HG02840 (cell line): ENCODE results near the gene IP6K1.
"Not testable (repeated sequence)": the region's sequence is repeated elsewhere in the genome, so short reads cannot be mapped to it uniquely, and the experiment has no call there.

Experiments used
- ATAC-seq: cut with Tn5 transposase; IDR thresholded peaks from one replicate; pipeline ENCODE4 v1.9.1; 2021; ENCODE audit warnings: mild to moderate bottlenecking, moderate library complexity, moderate number of reproducible peaks; ENCODE audit not compliant: unreplicated experiment, low FRiP score

IP6K1 gene

DNA sequence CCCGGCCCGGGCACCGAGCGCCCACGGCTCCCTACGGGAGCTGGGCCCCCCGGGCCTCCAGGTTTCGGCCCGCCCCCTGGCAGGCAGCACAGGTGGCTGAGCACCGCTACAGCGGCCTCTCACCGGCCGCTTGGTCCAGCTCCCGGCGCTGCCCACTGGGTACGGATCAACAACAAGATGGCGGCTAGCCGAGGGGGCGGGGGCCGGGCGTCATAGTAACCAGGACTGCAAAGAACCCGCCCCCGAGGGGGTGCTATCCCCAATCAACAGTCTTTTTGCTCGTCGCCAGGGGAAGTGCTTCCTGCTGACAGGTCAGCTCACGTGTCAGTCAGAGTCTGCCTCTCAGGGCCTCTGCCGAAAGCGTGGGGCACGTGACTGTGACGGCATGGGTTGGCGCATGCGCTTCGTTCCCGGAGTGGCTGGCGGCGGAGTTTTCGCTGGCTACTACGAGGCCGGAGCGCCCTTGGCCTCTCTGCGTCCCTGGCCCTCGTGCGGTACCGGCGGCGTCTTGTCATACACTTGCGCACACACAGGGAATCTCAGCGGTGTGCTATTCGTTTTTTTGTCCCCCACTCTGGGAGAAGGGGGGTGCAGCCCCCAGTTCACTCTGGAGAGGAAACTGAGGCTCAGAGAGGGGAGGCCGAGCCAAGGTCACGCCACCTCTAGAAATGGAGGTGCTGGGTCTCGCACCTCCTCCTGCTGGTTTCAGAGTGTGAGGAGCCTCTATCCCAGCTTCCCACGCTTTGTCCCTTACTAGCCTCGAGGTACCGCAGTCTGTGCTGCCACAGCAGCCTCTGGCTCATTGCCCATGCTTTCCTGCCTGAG, at the start of gene IP6K1:
IP6K1 (minus strand) TSS at position 186 of the 825 bp plus-strand sequence. CDS start 38,502 bp downstream, outside the sequence.
- peak; percentile 95 for ATAC-seq

DNA sequence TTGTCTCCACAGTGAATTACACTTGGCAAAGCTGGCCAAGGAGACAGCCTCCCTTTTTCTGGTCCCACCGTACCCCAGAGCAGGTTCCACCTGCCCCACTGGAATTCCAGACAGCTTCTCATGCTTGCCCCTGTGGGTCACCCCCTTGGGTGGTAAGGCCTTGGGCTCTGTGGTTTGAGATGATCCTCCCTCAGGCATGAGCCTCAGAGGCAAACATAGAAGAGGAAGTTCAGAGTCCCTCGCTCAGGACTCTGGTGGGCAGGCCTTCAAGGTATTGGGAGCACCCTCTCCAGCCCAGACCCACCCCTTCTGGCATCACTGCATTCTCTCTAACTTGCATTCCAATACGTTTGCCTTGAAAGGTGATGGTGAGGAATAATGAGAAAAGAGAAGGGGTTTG, 45.0 kb upstream of the IP6K1 start:
- ATAC-seq = no peak

GRCh38 chr3:49826016-49826415, 39.7 kb upstream of the IP6K1 start:
- no peak for ATAC-seq

GRCh38 chr3:49823131-49823530, 36.8 kb upstream of the IP6K1 start:
- not testable (repeated sequence) for ATAC-seq

- ATAC-seq = no peak
Measured at GRCh38 chr3:49813497-49814174, 27.3 kb upstream of the IP6K1 start, which contains the start of gene UBA7. Gene UBA7 (minus strand): TSS chr3:49813953. CDS start chr3:49813787, 166 bp downstream.

- no peak for ATAC-seq
Measured at GRCh38 chr3:49812916-49813496, 26.7 kb upstream of the IP6K1 start.

- no peak for ATAC-seq
Measured at GRCh38 chr3:49807431-49808114, 21.2 kb upstream of the IP6K1 start.

GRCh38 chr3:49806850-49807249, 20.5 kb upstream of the IP6K1 start:
- ATAC-seq = no peak

GRCh38 chr3:49805897-49806701, 19.8 kb upstream of the IP6K1 start:
- ATAC-seq = no peak

GRCh38 chr3:49805367-49805782, 19.0 kb upstream of the IP6K1 start:
- no peak for ATAC-seq

DNA sequence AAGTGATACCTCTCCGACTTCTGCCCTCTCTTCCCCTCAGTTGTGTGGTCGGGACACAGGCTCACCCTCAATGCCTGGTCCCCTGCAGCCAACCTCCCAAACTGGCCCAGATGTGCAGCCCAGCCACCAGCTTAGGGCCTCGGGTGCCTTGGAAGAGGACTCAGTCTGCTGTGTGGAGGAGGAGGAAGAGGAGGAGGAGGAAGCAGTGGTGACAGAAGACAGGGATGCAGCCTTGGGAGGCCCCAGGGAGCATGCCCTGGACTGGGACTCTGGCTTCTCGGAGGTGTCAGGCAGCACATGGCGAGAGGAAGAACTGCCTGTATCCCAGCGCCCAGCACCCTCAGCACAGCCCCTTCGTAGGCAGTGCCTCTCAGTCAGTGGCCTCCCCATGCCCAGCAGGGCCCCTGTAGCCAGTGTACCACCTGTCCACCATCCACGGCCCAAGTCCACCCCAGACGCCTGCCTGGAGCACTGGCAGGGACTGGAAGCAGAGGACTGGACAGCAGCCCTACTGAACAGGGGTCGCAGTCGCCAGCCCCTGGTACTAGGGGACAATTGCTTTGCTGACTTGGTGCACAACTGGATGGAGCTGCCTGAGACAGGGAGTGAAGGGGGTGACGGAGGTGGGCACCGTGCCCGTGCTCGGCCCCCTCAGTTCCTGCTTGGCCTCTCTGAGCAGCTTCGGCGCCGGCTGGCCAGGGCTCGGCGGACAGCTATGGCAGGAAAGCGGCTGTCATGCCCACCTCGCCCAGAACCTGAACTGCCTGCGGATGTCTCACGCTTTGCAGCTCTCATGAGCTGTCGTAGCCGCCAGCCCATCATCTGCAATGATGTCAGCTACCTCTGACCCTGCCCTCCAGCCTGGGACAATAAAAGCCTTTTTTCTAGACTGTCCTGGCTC, 18.0 kb upstream of the IP6K1 start:
- ATAC-seq = no peak

DNA sequence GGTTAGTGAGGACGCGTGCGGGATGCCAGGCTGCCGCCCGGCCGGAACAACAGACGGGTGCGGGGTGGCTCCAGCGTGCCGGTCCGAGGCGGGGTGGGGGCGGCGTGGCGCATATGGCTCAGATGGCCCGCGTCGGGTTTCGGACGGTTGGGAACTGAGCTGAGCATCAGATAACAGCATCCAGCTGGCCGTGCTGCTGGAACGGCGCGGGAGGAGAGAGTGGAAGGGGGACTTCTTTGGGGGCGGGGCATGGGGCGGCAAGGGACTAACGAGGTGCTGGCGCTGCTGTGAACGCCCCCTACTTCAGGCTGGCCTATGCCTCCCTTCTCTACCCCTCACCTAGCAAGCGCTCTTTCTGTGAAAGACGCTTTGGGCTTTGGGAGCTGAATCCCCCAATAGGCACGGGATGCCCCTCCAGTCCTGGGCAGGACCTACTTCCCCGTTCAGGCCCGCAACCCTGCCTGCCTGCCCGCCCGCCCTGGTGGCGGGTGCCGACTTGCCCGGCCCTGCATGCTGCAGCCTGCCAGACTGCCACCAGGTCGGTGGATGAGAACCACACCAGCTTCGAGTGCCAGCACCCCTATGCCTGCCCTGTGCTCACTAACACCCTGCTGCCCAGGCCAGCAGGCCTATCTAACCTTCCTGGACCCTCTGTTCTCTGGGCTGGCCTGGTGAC, 17.3 kb upstream of the IP6K1 start:
- ATAC-seq = peak; percentile 7

- peak; percentile 62 for ATAC-seq
Measured at GRCh38 chr3:49802719-49803464, 16.6 kb upstream of the IP6K1 start, which contains the start of gene INKA1. Gene INKA1 (plus strand): TSS chr3:49803261. CDS start chr3:49803393, 132 bp downstream.

DNA sequence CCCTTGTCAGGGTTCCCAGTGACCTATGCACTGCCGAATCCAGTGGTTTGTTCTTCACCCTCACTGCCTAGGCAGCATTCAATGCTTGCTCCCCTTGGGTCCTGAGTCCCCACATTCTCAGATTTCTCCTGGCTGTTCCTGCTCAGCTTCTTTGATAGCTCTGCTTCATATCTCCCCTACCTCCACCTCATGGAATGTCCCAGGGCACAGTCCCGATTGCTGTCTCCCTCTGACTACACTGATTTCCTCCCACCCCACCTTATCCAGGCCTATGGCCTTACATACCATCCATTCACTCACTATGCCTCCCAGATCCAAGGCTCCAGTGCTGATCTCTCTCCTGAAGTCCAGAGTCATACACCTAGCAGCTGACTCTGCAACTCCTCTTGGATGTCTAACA, 14.8 kb upstream of the IP6K1 start:
- ATAC-seq = no peak

- ATAC-seq = no peak
Measured at GRCh38 chr3:49799761-49800160, 13.4 kb upstream of the IP6K1 start, which contains the start of gene CDHR4. Gene CDHR4 (minus strand): TSS chr3:49799873. CDS start chr3:49799812, 61 bp downstream.

DNA sequence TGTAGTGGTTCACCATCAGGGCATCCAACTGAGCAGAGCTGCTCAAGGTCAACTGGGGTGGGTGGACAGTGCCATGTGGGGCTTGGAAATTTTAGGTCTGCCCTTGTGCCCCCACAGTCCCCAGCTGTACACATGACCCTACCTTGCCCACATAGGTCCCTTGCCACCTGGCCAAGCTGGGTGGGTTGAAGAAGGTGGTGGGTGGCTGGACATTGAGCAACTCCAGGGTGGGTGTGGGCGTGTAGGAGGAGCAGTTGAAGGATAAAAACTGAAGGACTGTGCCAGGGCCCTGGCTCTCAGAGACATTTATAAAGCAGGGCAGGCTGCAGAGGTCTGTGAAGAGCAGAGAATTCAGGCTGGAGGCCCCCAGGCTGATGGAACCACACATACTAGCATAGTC, 12.8 kb upstream of the IP6K1 start:
- ATAC-seq = no peak
